ENCODE results near the gene TRIM25. TPM values are rescaled to one million over a fixed set of nuclear protein-coding genes. Genes with fewer than 3 reads are reported as not detected.

TRIM25 gene
- total RNA-seq, 1 experiment from 2014 or later: 107 TPM

GRCh38 chr17:56892333-56892732 lies 21.5 kb downstream of the TRIM25 start:
- Mint-ChIP-seq H3K27ac (ENCODE audit: unreplicated experiment) (peak overlapping the region; percentile 10), H3K27me3 (ENCODE audit: unreplicated experiment) (no peaks in the 10 kb centered on the region), H3K4me3 (ENCODE audit: low read depth, unreplicated experiment) (no peak overlapping the region), H3K36me3 (ENCODE audit: insufficient read depth, unreplicated experiment) (peaks cover 71% of the 10 kb centered on the region), H3K9me3 (ENCODE audit: low read depth, unreplicated experiment) (peaks cover 9% of the 10 kb centered on the region), H3K4me1 (ENCODE audit: low read depth, unreplicated experiment) (peaks cover 10% of the 10 kb centered on the region)
- CTCF ChIA-PET: no interaction called here
- BruUV-seq (replicated peaks): no TSS peak
- no peak for DNase-seq
- TF ChIP-seq CTCF (IDR thresholded peaks at IDR 0.05; ENCODE audit: unreplicated experiment): no peak
- intact Hi-C loops (cut with micrococcal nuclease; ENCODE audit: unreplicated experiment): no loop called here

GRCh38 chr17:56891751-56892150 lies 22.1 kb downstream of the TRIM25 start:
- no peak for TF ChIP-seq CTCF (IDR thresholded peaks at IDR 0.05; ENCODE audit: unreplicated experiment)
- CTCF ChIA-PET: interaction anchor here (0.6 kb wide), 1 partner anchor 28 kb away, joined by 3 read pairs; no protein-coding TSS in a partner anchor

GRCh38 chr17:56890906-56891674 lies 22.8 kb downstream of the TRIM25 start:
- DNase-seq: no peak
- peaks cover 15% of the 10 kb centered on the region for H3K4me1 Mint-ChIP-seq (ENCODE audit: low read depth, unreplicated experiment)
- H3K4me3 Mint-ChIP-seq (ENCODE audit: low read depth, unreplicated experiment): no peak overlapping the region
- BruUV-seq (replicated peaks): no TSS peak
- CTCF ChIA-PET: interaction anchor here (0.6 kb wide), 1 partner anchor 28 kb away, joined by 3 read pairs; no protein-coding TSS in a partner anchor
- peaks cover 69% of the 10 kb centered on the region for H3K36me3 Mint-ChIP-seq (ENCODE audit: insufficient read depth, unreplicated experiment)
- H3K27ac Mint-ChIP-seq (ENCODE audit: unreplicated experiment): no peak overlapping the region
- H3K27me3 Mint-ChIP-seq (ENCODE audit: unreplicated experiment): no peaks in the 10 kb centered on the region
- intact Hi-C loops (cut with micrococcal nuclease; ENCODE audit: unreplicated experiment): no loop called here
- H3K9me3 Mint-ChIP-seq (ENCODE audit: low read depth, unreplicated experiment): peaks cover 11% of the 10 kb centered on the region
- no peak for TF ChIP-seq CTCF (IDR thresholded peaks at IDR 0.05; ENCODE audit: unreplicated experiment)

More at GRCh38 chr17:56891751-56892150, 22.1 kb downstream of the TRIM25 start:
- Mint-ChIP-seq H3K4me3 (ENCODE audit: low read depth, unreplicated experiment) (no peak overlapping the region), H3K4me1 (ENCODE audit: low read depth, unreplicated experiment) (peaks cover 9% of the 10 kb centered on the region), H3K27me3 (ENCODE audit: unreplicated experiment) (no peaks in the 10 kb centered on the region), H3K9me3 (ENCODE audit: low read depth, unreplicated experiment) (peaks cover 11% of the 10 kb centered on the region), H3K36me3 (ENCODE audit: insufficient read depth, unreplicated experiment) (peaks cover 70% of the 10 kb centered on the region), H3K27ac (ENCODE audit: unreplicated experiment) (no peak overlapping the region)
- intact Hi-C loops (cut with micrococcal nuclease; ENCODE audit: unreplicated experiment): no loop called here
- BruUV-seq (replicated peaks): no TSS peak
- no peak for DNase-seq

- Mint-ChIP-seq H3K27me3 (ENCODE audit: unreplicated experiment) (no peaks in the 10 kb centered on the region), H3K4me1 (ENCODE audit: low read depth, unreplicated experiment) (peaks cover 17% of the 10 kb centered on the region), H3K9me3 (ENCODE audit: low read depth, unreplicated experiment) (peaks cover 11% of the 10 kb centered on the region), H3K27ac (ENCODE audit: unreplicated experiment) (no peak overlapping the region), H3K4me3 (ENCODE audit: low read depth, unreplicated experiment) (no peak overlapping the region), H3K36me3 (ENCODE audit: insufficient read depth, unreplicated experiment) (peaks cover 69% of the 10 kb centered on the region)
- intact Hi-C loops (cut with micrococcal nuclease; ENCODE audit: unreplicated experiment): no loop called here
- BruUV-seq (replicated peaks): no TSS peak
- no peak for TF ChIP-seq CTCF (IDR thresholded peaks at IDR 0.05; ENCODE audit: unreplicated experiment)
- CTCF ChIA-PET: no interaction called here
- no peak for DNase-seq
These were observed 23.5 kb downstream of the TRIM25 start for GRCh38 chr17:56890390-56890789.
